Stimulated activated CD4-positive, alpha-beta T cell treated with anti-CD3 and anti-CD28 coated beads, Interleukin-4, amount 100 ng/mL, for 1 hour (primary cell): Measurements from ENCODE around the gene CSNK1D.

Source experiments
- DNase-seq: peaks from one replicate; pipeline ENCODE4 v3.0.0-alpha.2; 2020

The CSNK1D gene

GRCh38 chr17:82273327-82274133, at the start of gene CSNK1D:
TSS of gene CSNK1D (minus strand) at chr17:82273700. CDS start at chr17:82273381, 319 bp downstream.
- DNase-seq, result peak; percentile 94

- no peak for DNase-seq
Observed at GRCh38 chr17:82322526-82323453, 49.3 kb upstream of the CSNK1D start.

DNA sequence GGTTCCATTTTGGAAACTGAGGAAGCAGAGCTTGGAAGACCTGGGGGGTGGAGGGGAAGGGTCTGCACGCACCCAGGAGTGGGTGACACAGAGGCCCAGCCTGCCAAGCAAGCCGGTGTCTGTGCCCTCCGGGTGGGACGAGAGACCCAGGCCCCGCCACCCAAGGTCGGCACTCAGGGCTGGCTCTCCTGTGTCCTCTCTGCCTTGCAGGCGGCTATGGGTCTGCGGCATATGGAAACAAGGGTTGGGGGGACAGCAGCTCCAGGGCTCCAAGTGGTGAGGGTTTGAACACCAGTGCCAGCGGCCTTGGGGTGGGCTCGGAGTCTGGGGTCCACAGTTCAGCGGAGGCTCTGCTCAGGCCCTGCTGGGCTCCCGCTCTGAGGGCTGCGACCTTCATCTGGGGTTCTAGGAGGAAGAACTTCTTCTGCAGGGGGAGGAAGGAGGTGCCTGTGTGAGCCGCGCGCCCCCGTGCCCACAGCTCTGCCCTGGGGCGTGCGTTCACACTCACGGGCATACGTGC, 48.5 kb upstream of the CSNK1D start:
- DNase-seq, result no peak

DNA sequence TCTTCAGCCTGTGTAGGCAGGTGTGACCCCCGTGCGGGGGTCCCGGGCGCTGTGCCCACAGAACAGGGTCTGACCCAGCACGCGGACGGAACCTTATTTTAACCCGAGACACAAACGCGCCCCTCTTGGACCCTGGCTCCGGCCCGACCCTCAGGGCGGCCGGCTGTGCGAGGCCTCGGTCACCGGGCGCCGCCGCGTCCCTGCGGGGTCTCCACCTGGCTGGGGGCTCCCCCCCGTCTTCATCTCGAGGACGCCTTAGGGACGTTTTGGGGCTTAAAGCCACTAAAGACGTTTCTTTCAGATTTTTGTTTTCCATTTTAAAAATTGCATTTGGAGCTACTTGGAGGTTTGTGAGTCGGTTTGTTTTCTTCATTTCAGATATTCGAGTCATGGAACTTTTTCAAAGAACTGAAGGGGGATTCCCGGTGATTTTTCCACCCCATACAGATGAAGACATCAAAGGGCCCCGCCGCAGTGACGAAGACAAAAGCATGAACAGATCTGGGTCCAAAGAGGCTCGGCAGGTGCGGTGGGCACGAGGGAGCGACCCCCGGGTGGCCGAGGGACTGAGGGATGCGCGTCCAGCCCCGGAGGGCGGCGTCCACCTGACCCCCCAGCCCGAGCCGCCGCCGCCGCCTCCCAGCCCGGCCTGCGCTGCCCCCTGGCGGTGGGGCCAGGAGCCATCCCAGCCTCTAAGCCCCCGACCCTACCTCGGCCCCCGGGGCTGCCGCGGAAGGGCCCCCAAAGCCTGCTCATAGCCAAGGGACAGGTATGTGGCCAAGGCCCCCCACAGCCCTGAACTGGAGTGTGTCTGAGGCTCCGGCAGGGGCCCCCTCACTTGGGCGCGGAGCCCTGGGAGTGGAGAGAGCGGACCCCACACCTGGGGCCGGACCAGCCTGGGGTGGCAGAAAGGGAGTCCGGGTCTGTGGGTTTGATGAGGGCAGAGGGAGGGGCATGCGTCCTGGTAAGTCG, 47.7 kb upstream of the CSNK1D start:
- peak; percentile 81 for DNase-seq

GRCh38 chr17:82320140-82320840, 46.8 kb upstream of the CSNK1D start:
- no peak for DNase-seq

DNA sequence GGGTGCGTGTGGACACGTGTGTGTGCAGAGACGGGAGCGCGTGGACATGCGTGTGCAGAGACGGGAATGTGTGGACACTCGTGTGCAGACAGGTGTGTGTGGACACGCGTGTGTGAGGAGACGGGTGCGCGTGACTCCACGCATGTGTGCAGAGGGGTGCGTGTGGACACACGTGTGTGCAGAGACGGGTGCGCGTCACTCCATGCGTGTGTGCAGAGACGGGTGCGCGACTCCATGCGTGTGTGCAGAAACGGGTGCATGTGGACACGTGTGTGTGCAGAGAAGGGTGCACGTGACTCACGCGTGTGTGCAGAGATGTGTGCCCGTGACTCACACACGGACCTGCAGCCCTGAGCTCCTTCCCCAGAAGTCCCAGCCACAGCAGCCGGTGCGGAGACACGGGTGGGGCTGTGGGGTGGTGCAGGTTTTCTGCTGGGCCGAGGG, 46.1 kb upstream of the CSNK1D start:
- no peak for DNase-seq

- no peak for DNase-seq
Observed at GRCh38 chr17:82318772-82319606, 45.5 kb upstream of the CSNK1D start.

- no peak for DNase-seq
Observed at GRCh38 chr17:82318169-82318498, 44.6 kb upstream of the CSNK1D start.

DNA sequence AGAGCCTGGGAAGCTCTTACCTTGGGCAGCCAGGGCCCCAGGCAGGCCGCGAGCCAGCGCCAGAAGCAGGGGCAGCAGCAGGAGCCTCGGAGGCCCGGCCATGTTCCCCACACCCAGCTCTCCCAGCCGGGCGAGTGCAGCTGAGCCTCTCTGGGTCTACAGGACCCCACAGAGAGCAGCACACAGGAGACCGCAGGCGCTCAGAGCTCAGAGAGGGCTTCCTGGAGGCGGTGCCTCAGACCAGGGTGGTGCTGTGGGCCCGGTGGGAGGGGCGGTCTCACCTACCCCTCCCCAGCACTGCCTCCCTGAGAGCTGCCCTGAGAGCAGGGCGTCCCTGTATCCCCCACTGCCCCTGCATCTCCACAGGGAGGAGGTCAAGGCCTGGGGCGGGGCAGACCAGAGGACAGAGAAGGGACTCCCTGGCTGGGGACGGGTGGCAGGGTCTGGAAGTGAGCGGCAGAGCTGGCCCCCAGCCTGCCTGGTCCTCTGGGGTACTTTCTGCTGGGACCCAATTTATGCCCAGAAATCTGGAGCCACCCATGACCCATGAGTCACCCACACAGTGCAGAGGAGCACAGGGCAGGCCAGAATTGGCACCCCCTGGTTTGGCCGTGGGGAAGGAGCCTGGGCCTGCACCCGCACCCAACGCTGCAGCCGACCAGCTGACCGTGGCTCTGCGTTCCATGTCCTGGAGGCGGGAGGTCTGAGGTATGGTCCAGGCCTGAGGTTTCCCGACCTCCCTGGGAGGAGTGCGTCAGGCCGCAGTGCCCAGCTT, 44.1 kb upstream of the CSNK1D start, which contains the start of gene CD7:
Gene CD7, minus strand, starts transcription at position 215 of the 775 bp plus-strand sequence. Its CDS starts 113 bp downstream, at position 102.
- DNase-seq, result peak; percentile 71

GRCh38 chr17:82316651-82317393, 43.3 kb upstream of the CSNK1D start:
- no peak for DNase-seq

GRCh38 chr17:82315703-82316358, 42.3 kb upstream of the CSNK1D start:
- peak; percentile 60 for DNase-seq

GRCh38 chr17:82314727-82315605, 41.5 kb upstream of the CSNK1D start:
- no peak for DNase-seq

GRCh38 chr17:82314012-82314726, 40.7 kb upstream of the CSNK1D start:
- DNase-seq, result no peak

- no peak for DNase-seq
Observed at GRCh38 chr17:82313195-82314011, 39.9 kb upstream of the CSNK1D start.

DNA sequence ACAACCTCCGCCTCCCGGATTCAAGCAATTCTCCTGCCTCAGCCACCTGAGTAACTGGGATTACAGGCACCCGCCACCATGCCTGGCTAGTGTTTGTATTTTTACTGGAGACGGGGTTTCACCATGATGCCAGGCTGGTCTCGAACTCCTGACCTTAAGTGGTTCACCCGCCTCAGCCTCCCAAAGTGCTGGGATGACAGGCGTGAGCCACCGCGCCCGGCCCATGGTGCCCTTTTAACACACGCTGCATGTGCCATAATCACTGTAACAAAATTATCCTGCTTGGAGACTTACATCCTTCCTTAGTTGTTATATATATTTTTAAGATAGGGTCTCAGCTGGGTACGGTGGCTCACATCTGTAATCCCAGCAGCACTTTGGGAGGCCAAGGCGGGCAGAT, 38.5 kb upstream of the CSNK1D start:
- no peak for DNase-seq

DNA sequence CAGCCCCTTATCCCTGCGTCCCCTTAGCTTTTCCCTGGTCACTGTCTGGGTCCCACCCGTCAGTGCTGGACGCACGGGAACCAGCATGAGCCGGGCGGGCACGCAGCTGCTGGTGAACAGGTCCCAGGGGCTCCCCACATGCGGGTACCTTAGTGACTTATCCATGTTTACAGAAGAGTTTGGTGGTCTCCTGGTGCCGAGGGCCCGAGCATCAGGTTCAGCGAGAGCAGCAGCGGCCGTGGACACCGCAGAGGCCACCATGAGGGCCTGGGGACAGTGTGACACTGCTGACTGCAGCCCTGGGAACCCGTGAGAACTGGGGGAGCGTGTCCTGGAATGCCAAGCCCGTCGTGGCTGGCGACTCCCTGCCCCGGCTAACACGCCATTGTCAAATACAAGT, 37.4 kb upstream of the CSNK1D start:
- no peak for DNase-seq
